T-helper 2 cell treated with Interferon-gamma antibody and Interleukin-4, amounts not matched to agents 100 ng/mL and 5 ng/mL, for 36 hours (primary cell): ENCODE results near the gene MAP3K6. TPM values are rescaled to one million over a fixed set of nuclear protein-coding genes. Genes with fewer than 3 reads are reported as not detected.
"Not testable (repeated sequence)": the region's sequence is repeated elsewhere in the genome, so short reads cannot be mapped to it uniquely, and the experiment has no call there.

Source experiments
- intact Hi-C: fragments of 100-400 bp; cut with micrococcal nuclease; formaldehyde crosslinking; loops from one replicate; pipeline ENCODE4 v1.15.1; 2023
- total RNA-seq: library from RNA; stranded (reverse); gene quantifications from 2 replicates; pipeline ENCODE4 v1.2.3, GENCODE V29; 2022

The MAP3K6 gene, protein sequence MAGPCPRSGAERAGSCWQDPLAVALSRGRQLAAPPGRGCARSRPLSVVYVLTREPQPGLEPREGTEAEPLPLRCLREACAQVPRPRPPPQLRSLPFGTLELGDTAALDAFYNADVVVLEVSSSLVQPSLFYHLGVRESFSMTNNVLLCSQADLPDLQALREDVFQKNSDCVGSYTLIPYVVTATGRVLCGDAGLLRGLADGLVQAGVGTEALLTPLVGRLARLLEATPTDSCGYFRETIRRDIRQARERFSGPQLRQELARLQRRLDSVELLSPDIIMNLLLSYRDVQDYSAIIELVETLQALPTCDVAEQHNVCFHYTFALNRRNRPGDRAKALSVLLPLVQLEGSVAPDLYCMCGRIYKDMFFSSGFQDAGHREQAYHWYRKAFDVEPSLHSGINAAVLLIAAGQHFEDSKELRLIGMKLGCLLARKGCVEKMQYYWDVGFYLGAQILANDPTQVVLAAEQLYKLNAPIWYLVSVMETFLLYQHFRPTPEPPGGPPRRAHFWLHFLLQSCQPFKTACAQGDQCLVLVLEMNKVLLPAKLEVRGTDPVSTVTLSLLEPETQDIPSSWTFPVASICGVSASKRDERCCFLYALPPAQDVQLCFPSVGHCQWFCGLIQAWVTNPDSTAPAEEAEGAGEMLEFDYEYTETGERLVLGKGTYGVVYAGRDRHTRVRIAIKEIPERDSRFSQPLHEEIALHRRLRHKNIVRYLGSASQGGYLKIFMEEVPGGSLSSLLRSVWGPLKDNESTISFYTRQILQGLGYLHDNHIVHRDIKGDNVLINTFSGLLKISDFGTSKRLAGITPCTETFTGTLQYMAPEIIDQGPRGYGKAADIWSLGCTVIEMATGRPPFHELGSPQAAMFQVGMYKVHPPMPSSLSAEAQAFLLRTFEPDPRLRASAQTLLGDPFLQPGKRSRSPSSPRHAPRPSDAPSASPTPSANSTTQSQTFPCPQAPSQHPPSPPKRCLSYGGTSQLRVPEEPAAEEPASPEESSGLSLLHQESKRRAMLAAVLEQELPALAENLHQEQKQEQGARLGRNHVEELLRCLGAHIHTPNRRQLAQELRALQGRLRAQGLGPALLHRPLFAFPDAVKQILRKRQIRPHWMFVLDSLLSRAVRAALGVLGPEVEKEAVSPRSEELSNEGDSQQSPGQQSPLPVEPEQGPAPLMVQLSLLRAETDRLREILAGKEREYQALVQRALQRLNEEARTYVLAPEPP (N-terminal part only)
- total RNA-seq: 9.6 and 12.7 TPM in 2 replicates

DNA sequence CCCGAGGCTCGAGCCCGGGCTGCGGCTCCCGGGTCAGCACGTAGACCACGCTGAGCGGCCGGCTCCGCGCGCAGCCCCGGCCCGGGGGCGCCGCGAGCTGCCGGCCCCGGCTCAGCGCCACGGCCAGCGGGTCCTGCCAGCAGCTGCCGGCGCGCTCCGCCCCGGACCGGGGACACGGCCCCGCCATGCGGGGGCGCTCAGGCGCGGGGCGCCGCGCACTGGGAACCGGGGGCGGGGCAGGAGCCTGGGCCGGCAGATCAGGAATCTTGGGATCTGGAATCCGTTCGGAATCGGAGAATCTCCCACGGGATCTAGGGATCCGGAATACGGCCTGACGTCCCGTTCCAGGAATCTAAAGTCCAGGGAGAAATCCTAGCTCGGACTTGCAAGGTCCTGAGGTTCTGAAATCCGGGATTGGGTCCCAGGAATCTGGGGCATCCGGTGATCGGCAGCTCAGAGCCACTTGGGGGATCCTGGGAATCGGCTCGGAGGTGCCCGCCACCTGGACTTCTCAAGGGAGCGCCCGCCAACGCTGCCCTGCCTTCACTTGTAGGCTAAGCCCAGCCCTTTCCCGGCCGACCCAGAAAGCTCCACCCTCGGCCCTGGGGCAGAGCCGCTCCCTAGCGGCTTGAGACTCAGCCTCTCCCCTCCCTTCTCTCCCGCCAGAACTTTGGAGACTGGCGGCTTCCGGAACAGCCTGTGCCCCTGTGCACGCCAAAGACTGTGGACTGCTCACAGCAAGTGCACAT is at the start of gene MAP3K6:
MAP3K6 (minus strand) TSS at position 551 of the 749 bp plus-strand sequence; CDS start at position 187, 364 bp downstream.
- intact Hi-C loops: no loop called here

GRCh38 chr1:27414091-27414490 is 47.3 kb upstream of the MAP3K6 start:
- intact Hi-C loops: no loop called here

DNA sequence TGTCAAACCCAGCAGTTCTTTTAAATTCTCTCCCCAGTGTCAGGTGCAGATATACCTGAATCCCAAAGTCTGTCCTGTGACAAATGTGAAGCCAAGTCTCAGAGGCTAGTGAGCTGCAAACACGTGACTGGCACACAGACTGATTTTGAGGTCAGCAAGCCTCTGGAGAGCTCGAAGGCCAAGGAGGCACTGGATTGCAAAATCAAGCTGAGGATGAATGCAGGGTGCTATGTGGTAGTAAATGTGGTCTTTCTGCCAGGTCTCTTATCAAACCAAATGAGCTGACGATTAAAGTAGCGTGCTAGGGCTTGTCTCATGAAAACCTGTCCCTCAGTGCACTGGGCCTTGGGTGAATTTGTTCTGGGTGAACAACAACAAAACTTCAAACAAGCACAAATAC is 46.2 kb upstream of the MAP3K6 start:
- intact Hi-C loops: no loop called here

DNA sequence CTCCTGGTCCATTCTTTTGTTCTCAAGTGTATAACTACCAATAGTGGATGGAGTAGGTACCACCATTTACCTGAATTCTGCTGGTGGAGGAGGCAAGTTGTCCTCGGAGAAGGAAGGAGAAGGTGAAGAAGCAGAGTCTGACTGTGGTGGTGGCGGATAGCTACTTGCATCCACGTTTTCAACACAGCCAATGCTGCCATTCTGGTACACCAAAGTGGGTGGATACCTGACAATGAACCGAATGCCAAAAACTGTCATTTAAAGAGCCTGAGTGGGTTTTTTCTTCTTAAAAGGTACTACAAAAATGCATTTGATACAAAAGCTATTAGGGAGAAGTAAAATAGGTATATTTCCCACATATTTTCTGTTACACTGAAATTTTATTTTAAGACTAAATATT is 45.7 kb upstream of the MAP3K6 start:
- intact Hi-C loops: no loop called here

DNA sequence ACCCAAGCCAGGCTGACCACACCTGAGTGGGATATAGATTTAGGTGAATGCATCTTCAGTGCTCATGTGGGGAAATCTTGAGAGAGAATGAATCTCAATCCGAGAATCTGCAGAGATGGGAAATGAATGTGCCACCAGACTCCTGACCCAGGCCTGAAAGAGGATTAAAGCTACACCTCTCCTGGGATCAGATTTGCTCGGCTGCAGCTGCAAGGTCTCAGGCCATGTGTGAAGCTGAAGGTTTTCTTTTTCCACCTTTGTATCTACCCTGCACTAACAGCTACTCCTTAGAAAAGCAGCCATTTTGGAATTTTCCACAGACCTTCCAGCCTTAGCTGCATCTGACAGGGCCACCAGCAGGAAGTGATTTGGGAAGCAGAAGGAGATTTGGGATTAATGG is 43.9 kb upstream of the MAP3K6 start:
- intact Hi-C loops: no loop called here

- intact Hi-C loops: no loop called here
Measured at GRCh38 chr1:27409669-27410068, 42.9 kb upstream of the MAP3K6 start.

GRCh38 chr1:27408151-27408550 is 41.4 kb upstream of the MAP3K6 start:
- intact Hi-C loops: no loop called here

DNA sequence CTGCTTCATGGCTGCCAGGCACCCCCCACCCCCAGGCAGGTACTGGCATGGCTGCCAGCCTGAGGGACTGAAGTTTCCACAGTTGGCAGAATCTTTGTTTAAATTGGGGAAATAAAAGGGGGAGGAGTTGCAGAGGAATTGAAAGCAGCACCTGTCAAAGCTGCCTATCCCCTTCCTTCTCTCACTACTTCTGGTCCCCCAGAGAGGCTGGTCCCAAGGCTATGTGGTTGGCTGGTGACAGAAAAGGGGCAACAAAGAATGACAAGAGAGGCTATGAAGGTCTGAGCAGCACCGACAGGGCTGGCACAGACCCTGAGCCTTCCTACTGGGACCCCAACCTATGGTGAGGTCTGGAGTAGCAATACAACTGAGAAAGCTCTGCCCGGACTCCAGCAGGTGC is 40.0 kb upstream of the MAP3K6 start:
- intact Hi-C loops: not testable (repeated sequence)

DNA sequence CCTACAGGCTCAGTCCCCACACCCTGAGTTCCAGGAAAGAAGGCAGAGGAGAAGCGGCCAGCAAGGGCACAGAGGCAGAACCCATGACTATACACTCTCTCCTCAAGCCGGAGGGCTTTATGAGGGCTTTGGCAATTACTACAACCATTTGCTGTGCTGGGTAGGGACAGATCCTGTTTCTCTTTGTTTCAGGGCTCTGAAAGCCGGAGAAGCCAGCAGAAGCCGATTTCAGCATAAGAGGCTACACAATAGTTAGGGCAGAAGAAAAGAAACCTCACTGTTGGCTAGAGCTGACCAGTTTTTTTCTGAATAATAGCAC is 39.6 kb upstream of the MAP3K6 start:
- intact Hi-C loops: no loop called here

GRCh38 chr1:27405598-27406361 is 39.0 kb upstream of the MAP3K6 start:
- intact Hi-C loops: not testable (repeated sequence)

- intact Hi-C loops: no loop called here
Measured at GRCh38 chr1:27405074-27405473, 38.3 kb upstream of the MAP3K6 start.

DNA sequence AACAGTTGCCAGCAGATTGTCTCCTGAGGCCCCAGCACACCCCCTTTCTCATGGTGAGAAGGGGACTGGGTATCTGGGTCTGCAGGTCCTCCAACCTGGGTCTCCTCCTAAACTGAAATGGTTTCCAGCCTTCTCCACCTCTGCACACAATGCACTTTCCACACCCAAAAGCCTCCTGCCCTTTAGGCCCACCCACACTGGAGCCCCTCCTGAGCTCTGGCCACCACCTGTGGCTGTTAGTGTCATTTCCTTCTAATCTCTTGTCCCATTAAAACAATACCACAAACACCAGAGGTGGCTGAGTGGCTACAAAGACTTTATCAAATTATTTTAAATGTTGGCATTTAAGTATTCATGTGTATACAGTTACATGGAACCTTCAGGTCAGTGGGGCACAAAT is 37.2 kb upstream of the MAP3K6 start:
- intact Hi-C loops: no loop called here

DNA sequence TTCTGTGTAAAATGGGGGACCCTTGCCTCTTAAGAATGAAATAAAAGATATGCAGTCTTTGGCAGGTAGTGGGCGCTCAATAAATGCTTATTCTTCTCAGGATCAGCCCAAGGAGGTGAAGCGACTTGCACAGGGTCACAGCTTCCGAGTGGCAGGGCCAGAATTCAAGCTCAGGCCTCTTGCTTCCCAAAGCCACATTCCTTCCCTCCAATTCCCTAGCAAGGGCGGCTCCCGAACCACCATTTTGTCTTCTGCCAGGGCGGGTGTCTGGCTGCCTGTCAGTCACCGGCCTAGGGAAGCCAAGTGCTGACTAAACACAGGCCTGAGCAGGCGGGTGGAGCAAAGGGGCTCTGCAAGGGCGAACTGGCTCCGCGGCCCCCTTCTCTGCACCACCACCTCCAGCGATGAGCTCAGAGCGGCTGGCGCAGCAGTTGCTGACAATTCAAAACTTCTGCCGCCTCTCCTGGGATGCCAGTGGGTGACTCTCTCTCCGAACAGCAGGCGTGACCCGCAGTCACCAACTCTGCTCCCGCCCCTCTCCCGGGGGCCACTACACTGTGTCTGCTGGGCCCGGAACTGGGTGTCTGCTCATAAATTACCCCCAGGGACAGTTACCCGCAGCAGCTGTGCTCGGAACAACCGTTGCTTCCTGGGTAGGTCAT is 36.4 kb upstream of the MAP3K6 start:
- intact Hi-C loops: no loop called here

- intact Hi-C loops: no loop called here
Measured at GRCh38 chr1:27402349-27402754, 35.6 kb upstream of the MAP3K6 start.

DNA sequence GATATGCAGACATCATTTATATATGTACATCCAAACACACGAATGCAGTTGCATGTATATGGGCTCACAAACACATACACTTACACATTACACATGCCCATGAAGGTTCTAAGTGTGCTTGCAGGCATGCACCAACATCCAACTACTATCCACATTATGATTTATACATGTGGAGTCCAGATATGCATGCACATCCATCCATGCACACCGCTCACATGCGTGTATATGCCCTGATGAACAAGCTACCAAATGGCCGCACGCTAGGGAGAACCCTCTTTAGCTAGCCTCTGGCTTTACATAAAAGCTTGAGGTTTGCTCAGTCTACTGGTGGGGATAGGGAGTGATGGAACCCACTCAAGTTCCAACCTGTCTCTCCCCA is 34.2 kb upstream of the MAP3K6 start:
- intact Hi-C loops: no loop called here

- intact Hi-C loops: no loop called here
Measured at GRCh38 chr1:27400082-27400962, 33.6 kb upstream of the MAP3K6 start.

- intact Hi-C loops: loop anchor here (10.0 kb wide), 1 partner anchor 295 kb away; no protein-coding TSS in a partner anchor
Measured at GRCh38 chr1:27399251-27400025, 32.7 kb upstream of the MAP3K6 start.
